GM12878 (cell line): ENCODE measurements around the gene MYO9B. TPM values are rescaled to one million over a fixed set of nuclear protein-coding genes. Genes with fewer than 3 reads are reported as not detected.

Experiments used
- ATAC-seq: fragments of 200-7000 bp; cut with Tn5 transposase; 3 replicates; pipeline ENCODE4 v1.9.1; 2020; ENCODE audit warnings: mild to moderate bottlenecking, moderate library complexity
- BruUV-seq: library from RNA; stranded (reverse); fragments of 400-500 nt; replicated peaks from 2 replicates; lab custom pipeline; 2021; lab: Mats Ljungman, UMichigan
- CTCF ChIA-PET: fragments of 300-600 bp; sonication (Branson Sonifier 250); formaldehyde crosslinking; extraction: SDS; loops from one replicate; lab custom pipeline; 2021; ENCODE audit warnings: inconsistent platforms; lab: Yijun Ruan, JAX
- POLR2A ChIA-PET: fragments of 350-600 bp; formaldehyde crosslinking; extraction: SDS; loops from one replicate; lab custom pipeline; 2021; ENCODE audit warnings: inconsistent platforms; lab: Charles Lee
- RAD21 ChIA-PET: fragments of 300-600 bp; sonication (Branson Sonifier 250); formaldehyde crosslinking; loops from one replicate; lab custom pipeline; 2023; ENCODE audit warnings: antibody characterized with exemption; ENCODE audit not compliant: unreplicated experiment; lab: Charles Lee
- SMC1A ChIA-PET: fragments of 300-600 bp; sonication (Branson Sonifier 250); formaldehyde crosslinking; loops from one replicate; lab custom pipeline; 2023; ENCODE audit not compliant: unreplicated experiment, uncharacterized antibody; lab: Charles Lee
- DNase-seq: peaks from one replicate; pipeline ENCODE4 v3.0.0-alpha.2; 2011; ENCODE audit warnings: low read depth, low spot score
- FAIRE-seq: peaks from 3 replicates; lab custom pipeline; 2011; peaks lifted over from hg19 to GRCh38; lab: Jason Lieb, UNC
- H2AFZ ChIP-seq: 2 replicates; pipeline ENCODE4 v1.6.0; 2011; ENCODE audit warnings: low read depth, low read length, control low read depth; ENCODE audit not compliant: control insufficient read depth
- H3K27ac ChIP-seq: 2 replicates; pipeline ENCODE4 v1.5.1; 2011; ENCODE audit warnings: control low read depth; ENCODE audit not compliant: control insufficient read depth, insufficient read depth
- H3K27me3 ChIP-seq, 2 experiments: replicated peaks in 1 of 2; 2 replicates each; pipeline versions ENCODE4 v1.6.0 to v1.6.1; 2011; ENCODE audit warnings: low read length in 1 of 2; ENCODE audit not compliant: control insufficient read depth in 2 of 2, insufficient read depth in 2 of 2
- H3K36me3 ChIP-seq, 2 experiments: 2 replicates each; pipeline ENCODE4 v1.5.1; 2011; ENCODE audit warnings: low read length in 1 of 2; ENCODE audit not compliant: control insufficient read depth in 2 of 2, insufficient read depth in 2 of 2
- H3K4me1 ChIP-seq: 2 replicates; pipeline ENCODE4 v1.6.1; 2011; ENCODE audit warnings: mild to moderate bottlenecking, low read length, moderate library complexity, mixed read lengths; ENCODE audit not compliant: control insufficient read depth, insufficient read depth
- H3K4me2 ChIP-seq: 2 replicates; pipeline ENCODE4 v1.6.0; 2011; ENCODE audit warnings: control low read depth; ENCODE audit not compliant: control insufficient read depth, insufficient read depth
- H3K4me3 ChIP-seq: fragments of 200-600 bp; sonication (generic); 2 replicates; pipeline ENCODE4 v1.5.1; 2016
- H3K79me2 ChIP-seq: 2 replicates; pipeline ENCODE4 v1.6.0; 2011; ENCODE audit warnings: low read length; ENCODE audit not compliant: control insufficient read depth, insufficient read depth
- H3K9ac ChIP-seq: 2 replicates; pipeline ENCODE4 v1.8.0; 2011; ENCODE audit warnings: low read length, control low read depth, mixed read lengths; ENCODE audit not compliant: control insufficient read depth, insufficient read depth
- H3K9me3 ChIP-seq: replicated peaks from 3 replicates; pipeline ENCODE4 v1.5.1; 2011; ENCODE audit warnings: mild to moderate bottlenecking, low read length; ENCODE audit not compliant: control insufficient read depth, insufficient read depth
- H4K20me1 ChIP-seq: 2 replicates; pipeline ENCODE4 v1.6.0; 2011; ENCODE audit not compliant: control insufficient read depth, insufficient read depth
- CBFB ChIP-seq: IDR thresholded peaks from 2 replicates; pipeline ENCODE4 v1.6.1; 2016; ENCODE audit warnings: antibody characterized with exemption, low read depth
- CREM ChIP-seq: IDR thresholded peaks from 2 replicates; pipeline ENCODE4 v1.6.1; 2014; ENCODE audit warnings: antibody characterized with exemption, low read depth
- E4F1 ChIP-seq: fragments of 450-650 bp; IDR thresholded peaks from 2 replicates; pipeline ENCODE4 v1.6.1; 2018; ENCODE audit warnings: borderline replicate concordance, mild to moderate bottlenecking; ENCODE audit not compliant: partially characterized antibody
- FOS ChIP-seq: IDR thresholded peaks from 3 replicates; pipeline ENCODE4 v1.6.1; 2011; ENCODE audit warnings: borderline replicate concordance; ENCODE audit not compliant: insufficient read length; ENCODE audit errors: extremely low read depth
- JUND ChIP-seq: IDR thresholded peaks from 2 replicates; pipeline ENCODE4 v1.6.1; 2012; ENCODE audit warnings: low read depth, mild to moderate bottlenecking, low read length, improper control_type of control experiment, moderate library complexity
- KDM1A ChIP-seq: fragments of 200-600 bp; sonication (generic); IDR thresholded peaks from 2 replicates; pipeline ENCODE4 v1.6.1; 2016; ENCODE audit warnings: borderline replicate concordance
- MTA2 ChIP-seq: fragments of 450-650 bp; IDR thresholded peaks from 2 replicates; pipeline ENCODE4 v1.6.1; 2016; ENCODE audit warnings: low read depth, mild to moderate bottlenecking, moderate library complexity
- NKRF ChIP-seq: fragments of 450-650 bp; conservative IDR thresholded peaks from 2 replicates; pipeline ENCODE4 v1.6.1; 2017; ENCODE audit warnings: mild to moderate bottlenecking, moderate library complexity
- NRF1 ChIP-seq: conservative IDR thresholded peaks from 2 replicates; pipeline ENCODE4 v1.6.1; 2011; ENCODE audit warnings: mild to moderate bottlenecking, low read depth, low read length, improper control_type of control experiment
- PAX5 ChIP-seq: IDR thresholded peaks from 2 replicates; pipeline ENCODE4 v1.6.1; 2011; ENCODE audit warnings: low read depth, low read length, borderline replicate concordance
- PKNOX1 ChIP-seq: fragments of 450-650 bp; IDR thresholded peaks from 2 replicates; pipeline ENCODE4 v1.6.1; 2016; ENCODE audit warnings: mild to moderate bottlenecking
- RUNX3 ChIP-seq: IDR thresholded peaks from 2 replicates; pipeline ENCODE4 v1.6.1; 2012; ENCODE audit warnings: low read length, inconsistent platforms
- YBX1 ChIP-seq: fragments of 450-650 bp; IDR thresholded peaks from 2 replicates; pipeline ENCODE4 v1.6.1; 2016; ENCODE audit warnings: antibody characterized with exemption
- ZBED1 ChIP-seq: IDR thresholded peaks from 2 replicates; pipeline ENCODE4 v1.6.1; 2016; ENCODE audit warnings: borderline replicate concordance
- WGBS: methylation state at CpG from one replicate; pipeline ENCODE4 v1.1.6; 2016; ENCODE audit warnings: low lambda C conversion rate; ENCODE audit not compliant: insufficient replicate concordance, insufficient coverage; ENCODE audit errors: missing lambda C conversion rate; 5-methylcytosine and 5-hydroxymethylcytosine counted together
- in situ Hi-C: fragments of 300-500 bp; cut with MboI; formaldehyde crosslinking; loops from 9 replicates; pipeline ENCODE4 v1.14.3; 2018; ENCODE audit warnings: mixed read lengths
- intact Hi-C: fragments of 100-400 bp; cut with micrococcal nuclease; formaldehyde crosslinking; loops from one replicate; pipeline ENCODE4 v1.14.2; 2022; ENCODE audit not compliant: unreplicated experiment
- polyA plus RNA-seq, 11 experiments: library from polyadenylated mRNA; depleted of rRNA in 4 of 11; unstranded in 6 of 11; stranded (reverse) in 5 of 11; fragments of >200 nt; fragmentation: Nextera tagmentation in 4 of 11; fragmentation: Illumina TruSeq in 1 of 11; extraction: Ambion mirVana in 4 of 11; extraction: Trizol in 1 of 11; gene quantifications; 1 replicate in 1 of 11; 2 replicates in 10 of 11; pipeline versions ENCODE4 v1.2.1 to v1.2.3, GENCODE V29; 2011 to 2016; ENCODE audit warnings: inconsistent platforms in 2 of 11, missing spikeins in 2 of 11, low read depth in 1 of 11
- total RNA-seq, 4 experiments: library from RNA; depleted of rRNA in 3 of 4; stranded (reverse); fragments of >200 nt in 3 of 4; fragmentation: Illumina TruSeq in 1 of 4; extraction: Trizol in 1 of 4; gene quantifications; 2 replicates each; pipeline versions ENCODE4 v1.2.1 to v1.2.3, GENCODE V29; 2013 to 2021

Gene MYO9B
- total and polyA plus RNA-seq, 10 of the 15 experiments (the other 5 are each of a cell fraction or from before 2014, with no cell fraction given): 5.4 to 165 (median 45.8) TPM

GRCh38 chr19:17060802-17061201 is 14.8 kb upstream of the MYO9B start:
- in situ Hi-C loops: no loop called here
- ChIA-PET POLR2A (no interaction called here), RAD21 (no interaction called here), CTCF (no interaction called here), SMC1A (no interaction called here)
- H3K9ac ChIP-seq: no peak overlapping the region
- TF ChIP-seq RUNX3: no peak
- TF ChIP-seq KDM1A: no peak
- TF ChIP-seq PKNOX1: no peak
- TF ChIP-seq NRF1: no peak
- no peak for TF ChIP-seq CBFB
- TF ChIP-seq FOS: no peak
- ATAC-seq (no peak), FAIRE-seq (no peak), DNase-seq (no peak)
- no peak overlapping the region for H3K4me2 ChIP-seq
- no peak overlapping the region for H3K27ac ChIP-seq
- H3K4me3 ChIP-seq: no peak overlapping the region
- H3K4me1 ChIP-seq: peaks cover 18% of the 10 kb centered on the region
- H4K20me1 ChIP-seq: peaks cover 2% of the 10 kb centered on the region; the same call in 1 of the 2 replicates
- intact Hi-C loops: loop anchor here (10.0 kb wide), 1 partner anchor 124 kb away; no protein-coding TSS in a partner anchor
- no TSS peak for BruUV-seq
- H3K36me3 ChIP-seq: peaks cover 18 to 21% of the 10 kb centered on the region in 2 experiments
- no peak overlapping the region for H2AFZ ChIP-seq
- H3K9me3 ChIP-seq: no peaks in the 10 kb centered on the region
- WGBS: 78% methylated on average over 3 of the region's 3 CpGs
- H3K27me3 ChIP-seq: no peaks in the 10 kb centered on the region
- H3K79me2 ChIP-seq: peaks cover 12% of the 10 kb centered on the region

- Histone ChIP-seq H3K4me1 (peaks cover 18% of the 10 kb centered on the region), H3K4me2 (no peak overlapping the region), H3K36me3 (peaks cover 18% of the 10 kb centered on the region in 2 experiments), H3K4me3 (no peak overlapping the region), H3K9ac (no peak overlapping the region), H3K27me3 (no peaks in the 10 kb centered on the region), H2AFZ (no peak overlapping the region), H3K79me2 (peaks cover 12% of the 10 kb centered on the region), H4K20me1 (peaks cover 2% of the 10 kb centered on the region; the same call in 1 of the 2 replicates), H3K9me3 (no peaks in the 10 kb centered on the region), H3K27ac (no peak overlapping the region)
- no peak for DNase-seq
- no TSS peak for BruUV-seq
- ChIA-PET CTCF (no interaction called here), POLR2A (no interaction called here), RAD21 (no interaction called here), SMC1A (no interaction called here)
- 89% methylated on average over 3 of the region's 3 CpGs for WGBS
- FAIRE-seq: no peak
- in situ Hi-C loops: no loop called here
- ATAC-seq: no peak
- intact Hi-C loops: loop anchor here (10.0 kb wide), 1 partner anchor 124 kb away; no protein-coding TSS in a partner anchor
- TF ChIP-seq CREM (no peak), NKRF (no peak), PAX5 (no peak), JUND (no peak), ZBED1 (no peak), E4F1 (no peak), MTA2 (no peak), YBX1 (no peak)
Observed at GRCh38 chr19:17061205-17061604, 14.4 kb upstream of the MYO9B start.
